GM19035 (cell line): ENCODE measurements around the gene NCR2.

Experiments used
- ATAC-seq: cut with Tn5 transposase; IDR thresholded peaks from one replicate; pipeline ENCODE4 v1.9.1; 2021; ENCODE audit not compliant: unreplicated experiment

NCR2 gene

DNA sequence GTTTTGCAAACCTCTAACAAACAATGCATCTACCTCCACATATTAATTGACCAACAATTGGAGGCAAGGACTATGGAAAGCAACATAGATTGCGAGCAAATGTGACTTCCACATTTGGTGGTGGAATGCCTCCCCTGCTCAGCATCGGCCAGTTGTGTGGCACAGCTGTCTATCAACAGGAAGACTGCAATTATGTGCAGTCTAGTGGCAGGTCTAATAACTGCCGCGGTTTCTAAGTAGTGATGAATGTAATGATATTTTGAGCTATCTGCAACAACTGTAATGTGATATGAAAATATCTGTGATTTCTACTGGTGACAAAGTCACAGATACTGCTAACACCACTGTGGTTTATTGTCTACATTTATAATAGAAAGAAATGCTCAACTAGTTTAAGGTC is 56.8 kb downstream of the NCR2 start:
- no peak for ATAC-seq

DNA sequence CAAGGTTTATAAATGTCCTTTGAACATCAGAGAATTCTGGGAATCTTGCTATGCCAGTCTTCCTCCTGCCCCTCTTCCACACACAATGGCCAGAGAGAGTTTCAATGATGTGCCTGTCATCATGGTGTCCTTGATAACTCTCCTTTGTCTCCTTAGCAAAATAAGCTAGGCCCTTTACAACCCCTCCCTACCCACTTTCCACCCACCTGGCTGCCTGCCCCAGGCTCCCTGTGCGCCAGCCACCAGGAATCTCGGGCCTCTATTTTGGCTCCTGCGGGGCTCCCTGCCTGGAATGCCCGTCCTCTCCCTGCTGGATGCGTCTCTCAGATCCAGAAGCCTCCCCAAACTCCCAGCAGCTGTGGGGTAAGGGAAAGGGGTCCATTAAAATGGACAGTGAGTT is 60.9 kb downstream of the NCR2 start:
- ATAC-seq: no peak

DNA sequence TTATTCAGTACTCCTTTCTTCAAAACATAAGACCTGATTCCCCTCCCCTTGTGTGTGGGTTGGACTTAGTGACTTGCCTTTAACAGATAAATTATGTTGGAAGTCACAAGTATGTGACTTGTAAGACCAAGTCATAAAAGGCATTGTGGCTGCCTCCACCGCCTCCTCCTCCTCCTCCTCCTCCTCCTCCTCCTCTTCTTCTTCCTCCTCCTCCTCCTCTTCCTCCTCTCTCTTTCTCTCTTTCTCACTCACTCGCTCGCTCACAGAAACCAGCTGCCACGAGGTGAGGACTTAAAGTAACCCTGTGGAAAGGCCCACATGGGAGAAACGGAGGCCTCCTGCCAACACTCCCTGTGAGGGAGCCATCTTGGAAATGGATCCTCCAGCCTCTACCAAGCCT is 64.0 kb downstream of the NCR2 start:
- ATAC-seq: no peak
